H1 (cell line): ENCODE results near the gene IL1RAPL1. TPM values are rescaled to one million over a fixed set of nuclear protein-coding genes. Genes with fewer than 3 reads are reported as not detected.

Experiments
- ATF2 ChIP-seq: IDR thresholded peaks from 2 replicates; pipeline ENCODE4 v1.6.1; 2012; ENCODE audit warnings: low read length, inconsistent platforms
- JUN ChIP-seq: IDR thresholded peaks from 2 replicates; pipeline ENCODE4 v1.6.1; 2011; ENCODE audit warnings: low read depth, mild to moderate bottlenecking, improper control_type of control experiment, low read length
- NANOG ChIP-seq: IDR thresholded peaks from 2 replicates; pipeline ENCODE4 v1.6.1; 2011; ENCODE audit warnings: low read length, low read depth, mild to moderate bottlenecking, inconsistent platforms; ENCODE audit not compliant: insufficient read depth, poor library complexity, severe bottlenecking
- RNF2 ChIP-seq: fragments of 200-900, 300-1000 bp; sonication (generic); IDR thresholded peaks from 2 replicates; pipeline ENCODE4 v1.7.1; 2016; ENCODE audit warnings: borderline replicate concordance, low read depth, mild to moderate bottlenecking, antibody characterized with exemption, low read length; ENCODE audit not compliant: poor library complexity, severe bottlenecking; ENCODE audit errors: missing control alignments
- polyA plus RNA-seq, 7 experiments: library from polyadenylated mRNA; depleted of rRNA in 3 of 7; stranded (reverse) in 5 of 7; unstranded in 2 of 7; fragments of >200 nt in 5 of 7; fragments of 200-250 nt in 2 of 7; gene quantifications; 1 replicate in 5 of 7; 2 replicates in 1 of 7; 4 replicates in 1 of 7; pipeline versions ENCODE4 v1.2.1 to v1.2.3, GENCODE V29; 2011 to 2013; ENCODE audit warnings: missing spikeins in 2 of 7, mixed read lengths in 2 of 7
- total RNA-seq: library from RNA; stranded (reverse); fragmentation: NEBNext Ultra II Directional; extraction: Animal tissue kit (Norgen Biotek cat#: 25700); gene quantifications from 2 replicates; pipeline ENCODE4 v1.2.1, GENCODE V29; 2021

Gene IL1RAPL1
- total and polyA plus RNA-seq, 2 of the 8 experiments (the other 6 are each of a cell fraction or from before 2014, with no cell fraction given) = 0.11 to 0.35 TPM

- TF ChIP-seq JUN (no peak), ATF2 (no peak), RNF2 (no peak), NANOG (no peak)
Measured at GRCh38 chrX:28910487-28910886, 323.2 kb downstream of the IL1RAPL1 start (continued).
